Measurements from ENCODE around the gene HOXC11.

Gene HOXC11

GRCh38 chr12:53948650-53949593 is 24.0 kb upstream of the HOXC11 start:
- DNase-seq (ENCODE audit: low read depth), result peak; percentile 73
- no peak overlapping the region for H3K4me3 ChIP-seq (ENCODE audit: low read depth, low read length)
- TF ChIP-seq CTCF (IDR thresholded peaks at IDR 0.05; ENCODE audit: low read depth, low read length) (peak; percentile 44), MAX (IDR thresholded peaks at IDR 0.05; ENCODE audit: low read depth, low read length) (no peak)

- TF ChIP-seq POLR2A (IDR thresholded peaks at IDR 0.05; ENCODE audit: extremely low read depth, insufficient read length) (no peak), MYC (IDR thresholded peaks at IDR 0.05; ENCODE audit: low read depth, low read length) (no peak), MAX (IDR thresholded peaks at IDR 0.05; ENCODE audit: low read depth, low read length) (no peak), CTCF (IDR thresholded peaks at IDR 0.05; ENCODE audit: low read depth, low read length) (no peak)
- DNase-seq (ENCODE audit: low read depth), result peak; percentile 56
- no peak overlapping the region for H3K4me3 ChIP-seq (ENCODE audit: low read depth, low read length)
Measured at GRCh38 chr12:53949631-53950436, 23.1 kb upstream of the HOXC11 start.

GRCh38 chr12:53950437-53950773 is 22.5 kb upstream of the HOXC11 start:
- H3K4me3 ChIP-seq (ENCODE audit: low read depth, low read length), result no peak overlapping the region
- TF ChIP-seq CTCF (IDR thresholded peaks at IDR 0.05; ENCODE audit: low read depth, low read length) (no peak), MYC (IDR thresholded peaks at IDR 0.05; ENCODE audit: low read depth, low read length) (no peak), MAX (IDR thresholded peaks at IDR 0.05; ENCODE audit: low read depth, low read length) (no peak), POLR2A (IDR thresholded peaks at IDR 0.05; ENCODE audit: extremely low read depth, insufficient read length) (no peak)
- DNase-seq (ENCODE audit: low read depth), result peak; percentile 22

- H3K4me3 ChIP-seq (ENCODE audit: low read depth, low read length), result no peak overlapping the region
- DNase-seq (ENCODE audit: low read depth), result no peak
- TF ChIP-seq POLR2A (IDR thresholded peaks at IDR 0.05; ENCODE audit: extremely low read depth, insufficient read length), result no peak
- no peak for TF ChIP-seq MYC (IDR thresholded peaks at IDR 0.05; ENCODE audit: low read depth, low read length)
- TF ChIP-seq CTCF (IDR thresholded peaks at IDR 0.05; ENCODE audit: low read depth, low read length), result no peak
- TF ChIP-seq MAX (IDR thresholded peaks at IDR 0.05; ENCODE audit: low read depth, low read length), result no peak
Measured at GRCh38 chr12:53950789-53951576, 21.9 kb upstream of the HOXC11 start.

- H3K4me3 ChIP-seq (ENCODE audit: low read depth, low read length), result no peak overlapping the region
Measured at GRCh38 chr12:53951577-53952334, 21.2 kb upstream of the HOXC11 start.

More at GRCh38 chr12:53951577-53952334, 21.2 kb upstream of the HOXC11 start:
- no peak for DNase-seq (ENCODE audit: low read depth)
- no peak for TF ChIP-seq CTCF (IDR thresholded peaks at IDR 0.05; ENCODE audit: low read depth, low read length)
- no peak for TF ChIP-seq POLR2A (IDR thresholded peaks at IDR 0.05; ENCODE audit: extremely low read depth, insufficient read length)
- TF ChIP-seq MYC (IDR thresholded peaks at IDR 0.05; ENCODE audit: low read depth, low read length), result no peak
- TF ChIP-seq MAX (IDR thresholded peaks at IDR 0.05; ENCODE audit: low read depth, low read length), result no peak
